Measurements from ENCODE around the gene GSTO2. TPM values are rescaled to one million over a fixed set of nuclear protein-coding genes. Genes with fewer than 3 reads are reported as not detected.
A peak's percentile ranks its signal among the peaks of the same experiment; 100 is the strongest.

GSTO2 gene
- total RNA-seq, 1 experiment from 2014 or later, result 25.7 TPM

DNA sequence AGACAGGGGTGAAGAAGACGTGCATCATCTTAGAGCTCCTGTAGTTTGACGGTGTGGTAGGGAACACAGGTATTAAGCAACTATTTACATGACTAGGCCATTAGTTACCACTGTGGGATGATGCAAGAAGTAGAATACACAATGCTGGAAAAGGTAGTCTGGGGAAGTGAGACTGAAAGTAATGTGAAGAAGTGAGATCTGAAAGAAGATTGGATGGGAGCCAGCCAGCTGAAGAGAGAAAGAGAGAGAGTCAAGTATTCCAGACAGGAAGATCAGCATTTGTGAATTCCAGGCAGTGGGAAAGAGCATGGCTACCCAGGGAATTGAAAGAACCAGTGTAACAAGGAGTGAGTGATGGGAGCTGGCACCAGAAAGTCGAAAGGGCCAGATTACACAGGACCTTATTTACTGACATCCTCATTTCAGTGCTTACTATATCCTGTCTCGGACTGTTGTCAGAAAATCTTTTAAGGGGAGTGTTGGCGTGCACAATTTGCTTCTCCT is 80.7 kb downstream of the GSTO2 start:
- no TSS peak for BruUV-seq (replicated peaks)
- Mint-ChIP-seq H3K9me3 (ENCODE audit: low read depth, unreplicated experiment) (no peaks in the 10 kb centered on the region), H3K27me3 (ENCODE audit: unreplicated experiment) (no peaks in the 10 kb centered on the region), H3K4me1 (ENCODE audit: low read depth, unreplicated experiment) (peaks cover 7% of the 10 kb centered on the region), H3K27ac (ENCODE audit: unreplicated experiment) (no peak overlapping the region), H3K36me3 (ENCODE audit: insufficient read depth, unreplicated experiment) (no peaks in the 10 kb centered on the region), H3K4me3 (ENCODE audit: low read depth, unreplicated experiment) (no peak overlapping the region)
- TF ChIP-seq, protein P1, sequence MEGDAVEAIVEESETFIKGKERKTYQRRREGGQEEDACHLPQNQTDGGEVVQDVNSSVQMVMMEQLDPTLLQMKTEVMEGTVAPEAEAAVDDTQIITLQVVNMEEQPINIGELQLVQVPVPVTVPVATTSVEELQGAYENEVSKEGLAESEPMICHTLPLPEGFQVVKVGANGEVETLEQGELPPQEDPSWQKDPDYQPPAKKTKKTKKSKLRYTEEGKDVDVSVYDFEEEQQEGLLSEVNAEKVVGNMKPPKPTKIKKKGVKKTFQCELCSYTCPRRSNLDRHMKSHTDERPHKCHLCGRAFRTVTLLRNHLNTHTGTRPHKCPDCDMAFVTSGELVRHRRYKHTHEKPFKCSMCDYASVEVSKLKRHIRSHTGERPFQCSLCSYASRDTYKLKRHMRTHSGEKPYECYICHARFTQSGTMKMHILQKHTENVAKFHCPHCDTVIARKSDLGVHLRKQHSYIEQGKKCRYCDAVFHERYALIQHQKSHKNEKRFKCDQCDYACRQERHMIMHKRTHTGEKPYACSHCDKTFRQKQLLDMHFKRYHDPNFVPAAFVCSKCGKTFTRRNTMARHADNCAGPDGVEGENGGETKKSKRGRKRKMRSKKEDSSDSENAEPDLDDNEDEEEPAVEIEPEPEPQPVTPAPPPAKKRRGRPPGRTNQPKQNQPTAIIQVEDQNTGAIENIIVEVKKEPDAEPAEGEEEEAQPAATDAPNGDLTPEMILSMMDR (IDR thresholded peaks at IDR 0.05; ENCODE audit: unreplicated experiment), result no peak
- CTCF ChIA-PET, result interaction anchor here (0.6 to 1.3 kb wide), 3 partner anchors 43 to 229 kb away, joined by 3 to 7 read pairs (median 3); no protein-coding TSS in a partner anchor
- peak; percentile 13 for DNase-seq
- intact Hi-C loops (cut with micrococcal nuclease; ENCODE audit: unreplicated experiment), result loop anchor here (1.0 kb wide), 2 partner anchors 44 to 58 kb away; no protein-coding TSS in a partner anchor

- TF ChIP-seq, protein P1 (IDR thresholded peaks at IDR 0.05; ENCODE audit: unreplicated experiment), result no peak
- Mint-ChIP-seq H3K36me3 (ENCODE audit: insufficient read depth, unreplicated experiment) (no peaks in the 10 kb centered on the region), H3K4me3 (ENCODE audit: low read depth, unreplicated experiment) (no peak overlapping the region), H3K9me3 (ENCODE audit: low read depth, unreplicated experiment) (no peaks in the 10 kb centered on the region), H3K4me1 (ENCODE audit: low read depth, unreplicated experiment) (peaks cover 7% of the 10 kb centered on the region), H3K27me3 (ENCODE audit: unreplicated experiment) (no peaks in the 10 kb centered on the region), H3K27ac (ENCODE audit: unreplicated experiment) (no peak overlapping the region)
- DNase-seq, result no peak
- CTCF ChIA-PET, result interaction anchor here (0.6 to 1.5 kb wide), 4 partner anchors 44 to 229 kb away, joined by 3 to 7 read pairs (median 5); no protein-coding TSS in a partner anchor
- intact Hi-C loops (cut with micrococcal nuclease; ENCODE audit: unreplicated experiment), result loop anchor here (1.0 kb wide), 2 partner anchors 45 to 59 kb away; no protein-coding TSS in a partner anchor
- no TSS peak for BruUV-seq (replicated peaks)
Observed at GRCh38 chr10:104350127-104350635, 81.2 kb downstream of the GSTO2 start.

GRCh38 chr10:104351061-104351702 is 82.2 kb downstream of the GSTO2 start:
- CTCF ChIA-PET, result interaction anchor here (1.5 kb wide), 1 partner anchor 77 kb away, joined by 7 read pairs; no protein-coding TSS in a partner anchor
- no peak overlapping the region for H3K4me3 Mint-ChIP-seq (ENCODE audit: low read depth, unreplicated experiment)
- intact Hi-C loops (cut with micrococcal nuclease; ENCODE audit: unreplicated experiment), result no loop called here

GRCh38 chr10:104351919-104352318 is 82.9 kb downstream of the GSTO2 start:
- no peak overlapping the region for H3K4me3 Mint-ChIP-seq (ENCODE audit: low read depth, unreplicated experiment)
- intact Hi-C loops (cut with micrococcal nuclease; ENCODE audit: unreplicated experiment), result no loop called here
- DNase-seq, result no peak
- H3K27me3 Mint-ChIP-seq (ENCODE audit: unreplicated experiment), result no peaks in the 10 kb centered on the region
- TF ChIP-seq, protein P1 (IDR thresholded peaks at IDR 0.05; ENCODE audit: unreplicated experiment), result no peak
- no peaks in the 10 kb centered on the region for H3K36me3 Mint-ChIP-seq (ENCODE audit: insufficient read depth, unreplicated experiment)
- no TSS peak for BruUV-seq (replicated peaks)
- H3K9me3 Mint-ChIP-seq (ENCODE audit: low read depth, unreplicated experiment), result no peaks in the 10 kb centered on the region
- H3K27ac Mint-ChIP-seq (ENCODE audit: unreplicated experiment), result no peak overlapping the region
- peaks cover 7% of the 10 kb centered on the region for H3K4me1 Mint-ChIP-seq (ENCODE audit: low read depth, unreplicated experiment)
- CTCF ChIA-PET, result interaction anchor here (1.5 kb wide), 1 partner anchor 77 kb away, joined by 7 read pairs; no protein-coding TSS in a partner anchor

More at GRCh38 chr10:104351061-104351702, 82.2 kb downstream of the GSTO2 start:
- no TSS peak for BruUV-seq (replicated peaks)
- no peaks in the 10 kb centered on the region for H3K36me3 Mint-ChIP-seq (ENCODE audit: insufficient read depth, unreplicated experiment)
- no peaks in the 10 kb centered on the region for H3K27me3 Mint-ChIP-seq (ENCODE audit: unreplicated experiment)
- DNase-seq, result no peak
- H3K27ac Mint-ChIP-seq (ENCODE audit: unreplicated experiment), result no peak overlapping the region
- TF ChIP-seq, protein P1 (IDR thresholded peaks at IDR 0.05; ENCODE audit: unreplicated experiment), result no peak
- no peaks in the 10 kb centered on the region for H3K9me3 Mint-ChIP-seq (ENCODE audit: low read depth, unreplicated experiment)
- peaks cover 7% of the 10 kb centered on the region for H3K4me1 Mint-ChIP-seq (ENCODE audit: low read depth, unreplicated experiment)
